ENCODE measurements around the gene CSNK1D.

GRCh38 chr17:82221341-82221902, 52.1 kb downstream of the CSNK1D start:
- TF ChIP-seq, protein P1, sequence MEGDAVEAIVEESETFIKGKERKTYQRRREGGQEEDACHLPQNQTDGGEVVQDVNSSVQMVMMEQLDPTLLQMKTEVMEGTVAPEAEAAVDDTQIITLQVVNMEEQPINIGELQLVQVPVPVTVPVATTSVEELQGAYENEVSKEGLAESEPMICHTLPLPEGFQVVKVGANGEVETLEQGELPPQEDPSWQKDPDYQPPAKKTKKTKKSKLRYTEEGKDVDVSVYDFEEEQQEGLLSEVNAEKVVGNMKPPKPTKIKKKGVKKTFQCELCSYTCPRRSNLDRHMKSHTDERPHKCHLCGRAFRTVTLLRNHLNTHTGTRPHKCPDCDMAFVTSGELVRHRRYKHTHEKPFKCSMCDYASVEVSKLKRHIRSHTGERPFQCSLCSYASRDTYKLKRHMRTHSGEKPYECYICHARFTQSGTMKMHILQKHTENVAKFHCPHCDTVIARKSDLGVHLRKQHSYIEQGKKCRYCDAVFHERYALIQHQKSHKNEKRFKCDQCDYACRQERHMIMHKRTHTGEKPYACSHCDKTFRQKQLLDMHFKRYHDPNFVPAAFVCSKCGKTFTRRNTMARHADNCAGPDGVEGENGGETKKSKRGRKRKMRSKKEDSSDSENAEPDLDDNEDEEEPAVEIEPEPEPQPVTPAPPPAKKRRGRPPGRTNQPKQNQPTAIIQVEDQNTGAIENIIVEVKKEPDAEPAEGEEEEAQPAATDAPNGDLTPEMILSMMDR (IDR thresholded peaks at IDR 0.05): no peak
- TF ChIP-seq AFF4 (CRISPR knock-in tag; IDR thresholded peaks at IDR 0.05; ENCODE audit: borderline replicate concordance) (no peak), MYBL2 (CRISPR knock-in tag; IDR thresholded peaks at IDR 0.05) (no peak), ZNF121 (CRISPR knock-in tag; IDR thresholded peaks at IDR 0.05) (no peak), SMAD4 (CRISPR knock-in tag; IDR thresholded peaks at IDR 0.05) (no peak), HMGA2 (CRISPR knock-in tag; IDR thresholded peaks at IDR 0.05) (no peak), SP1 (CRISPR knock-in tag; conservative IDR thresholded peaks at IDR 0.05) (no peak), NR2C2 (CRISPR knock-in tag; IDR thresholded peaks at IDR 0.05) (no peak), ZNF532 (CRISPR knock-in tag; IDR thresholded peaks at IDR 0.05; ENCODE audit: borderline replicate concordance) (no peak), TEAD1 (CRISPR knock-in tag; IDR thresholded peaks at IDR 0.05) (no peak), ZNF423 (CRISPR knock-in tag; IDR thresholded peaks at IDR 0.05) (no peak), FOXP1 (CRISPR knock-in tag; IDR thresholded peaks at IDR 0.05; ENCODE audit: borderline replicate concordance) (no peak)
- TF ChIP-seq, protein P2, sequence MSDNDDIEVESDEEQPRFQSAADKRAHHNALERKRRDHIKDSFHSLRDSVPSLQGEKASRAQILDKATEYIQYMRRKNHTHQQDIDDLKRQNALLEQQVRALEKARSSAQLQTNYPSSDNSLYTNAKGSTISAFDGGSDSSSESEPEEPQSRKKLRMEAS (CRISPR knock-in tag; IDR thresholded peaks at IDR 0.05): no peak
- TF ChIP-seq, protein P3, sequence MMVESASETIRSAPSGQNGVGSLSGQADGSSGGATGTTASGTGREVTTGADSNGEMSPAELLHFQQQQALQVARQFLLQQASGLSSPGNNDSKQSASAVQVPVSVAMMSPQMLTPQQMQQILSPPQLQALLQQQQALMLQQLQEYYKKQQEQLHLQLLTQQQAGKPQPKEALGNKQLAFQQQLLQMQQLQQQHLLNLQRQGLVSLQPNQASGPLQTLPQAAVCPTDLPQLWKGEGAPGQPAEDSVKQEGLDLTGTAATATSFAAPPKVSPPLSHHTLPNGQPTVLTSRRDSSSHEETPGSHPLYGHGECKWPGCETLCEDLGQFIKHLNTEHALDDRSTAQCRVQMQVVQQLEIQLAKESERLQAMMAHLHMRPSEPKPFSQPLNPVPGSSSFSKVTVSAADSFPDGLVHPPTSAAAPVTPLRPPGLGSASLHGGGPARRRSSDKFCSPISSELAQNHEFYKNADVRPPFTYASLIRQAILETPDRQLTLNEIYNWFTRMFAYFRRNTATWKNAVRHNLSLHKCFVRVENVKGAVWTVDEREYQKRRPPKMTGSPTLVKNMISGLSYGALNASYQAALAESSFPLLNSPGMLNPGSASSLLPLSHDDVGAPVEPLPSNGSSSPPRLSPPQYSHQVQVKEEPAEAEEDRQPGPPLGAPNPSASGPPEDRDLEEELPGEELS (CRISPR knock-in tag; IDR thresholded peaks at IDR 0.05): no peak
